HEK293 (cell line): ENCODE measurements around the gene CASP3.
A peak's percentile ranks its signal among the peaks of the same experiment; 100 is the strongest.

Source experiments
- CTCF ChIA-PET: fragments of 350-600 bp; formaldehyde crosslinking; extraction: SDS; loops from one replicate; lab custom pipeline; 2021; ENCODE audit warnings: antibody characterized with exemption; lab: Yijun Ruan, JAX
- POLR2A ChIA-PET: fragments of 300-600 bp; formaldehyde crosslinking; extraction: SDS; loops from one replicate; lab custom pipeline; 2020; ENCODE audit warnings: antibody characterized with exemption, inconsistent platforms; lab: Yijun Ruan, JAX
- H3K27ac ChIP-seq: fragments of 200-500 bp; sonication (Bioruptor generic); 2 replicates; pipeline ENCODE4 v1.5.1; 2014; ENCODE audit warnings: low read depth, low read length, control low read depth, inconsistent platforms; ENCODE audit errors: extremely low read depth
- H3K36me3 ChIP-seq, 2 experiments: fragments of 200-500 bp in 1 of 2; sonication (Bioruptor generic) in 1 of 2; 1 replicate in 1 of 2; 2 replicates in 1 of 2; pipeline ENCODE4 v1.5.1; 2014 to 2017; ENCODE audit warnings: inconsistent platforms in 2 of 2, low read length in 2 of 2; ENCODE audit not compliant: control insufficient read depth in 2 of 2, insufficient read depth in 1 of 2
- H3K4me1 ChIP-seq: fragments of 200-500 bp; sonication (Bioruptor generic); 2 replicates; pipeline ENCODE4 v1.5.1; 2014; ENCODE audit warnings: mild to moderate bottlenecking, low read length, inconsistent platforms; ENCODE audit not compliant: control insufficient read depth, insufficient read depth
- H3K4me3 ChIP-seq: 2 replicates; pipeline ENCODE4 v1.5.1; 2011; ENCODE audit warnings: low read depth, mild to moderate bottlenecking, control low read depth, low read length, moderate library complexity
- H3K9me3 ChIP-seq: fragments of 200-500 bp; sonication (Bioruptor generic); 2 replicates; pipeline ENCODE4 v1.5.1; 2014; ENCODE audit warnings: low read depth, low read length, inconsistent platforms; ENCODE audit not compliant: control insufficient read depth, insufficient read depth
- BCL11B ChIP-seq: fragments of 450-650 bp; formaldehyde crosslinking; IDR thresholded peaks from 2 replicates; pipeline ENCODE4 v1.5.1; 2016; ENCODE audit warnings: low read depth, missing biosample characterization, missing genetic modification characterization
- GLIS1 ChIP-seq: fragments of 450-650 bp; formaldehyde crosslinking; IDR thresholded peaks from 2 replicates; pipeline ENCODE4 v1.5.1; 2016; ENCODE audit warnings: missing biosample characterization, missing genetic modification characterization
- HOXA7 ChIP-seq: sonication (generic); formaldehyde crosslinking; IDR thresholded peaks from 2 replicates; pipeline ENCODE4 v1.8.1; 2022; ENCODE audit warnings: missing genetic modification reagents, borderline replicate concordance
- KLF9 ChIP-seq: fragments of 450-650 bp; formaldehyde crosslinking; IDR thresholded peaks from 2 replicates; pipeline ENCODE4 v1.5.1; 2016; ENCODE audit warnings: missing biosample characterization, missing genetic modification characterization, low read depth
- SCRT2 ChIP-seq: fragments of 450-650 bp; formaldehyde crosslinking; IDR thresholded peaks from 2 replicates; pipeline ENCODE4 v1.5.1; 2016; ENCODE audit warnings: missing biosample characterization, missing genetic modification characterization
- SP3 ChIP-seq: fragments of 450-650 bp; formaldehyde crosslinking; IDR thresholded peaks from 2 replicates; pipeline ENCODE4 v1.5.1; 2016; ENCODE audit warnings: missing biosample characterization, missing genetic modification characterization
- TRIM28 ChIP-seq: IDR thresholded peaks from 2 replicates; pipeline ENCODE4 v1.6.1; 2011; ENCODE audit warnings: low read length, control low read depth, borderline replicate concordance
- ZNF112 ChIP-seq: fragments of 450-650 bp; formaldehyde crosslinking; IDR thresholded peaks from 2 replicates; pipeline ENCODE4 v1.5.0; 2017; ENCODE audit warnings: missing biosample characterization, missing genetic modification characterization
- ZNF184 ChIP-seq: fragments of 450-650 bp; IDR thresholded peaks from 2 replicates; pipeline ENCODE4 v1.5.1; 2018; ENCODE audit warnings: missing biosample characterization, mild to moderate bottlenecking, missing genetic modification characterization
- ZNF202 ChIP-seq: fragments of 450-650 bp; formaldehyde crosslinking; IDR thresholded peaks from 2 replicates; pipeline ENCODE4 v1.5.1; 2016; ENCODE audit warnings: missing biosample characterization, missing genetic modification characterization, borderline replicate concordance
- ZNF214 ChIP-seq: fragments of 450-650 bp; formaldehyde crosslinking; IDR thresholded peaks from 2 replicates; pipeline ENCODE4 v1.5.1; 2017; ENCODE audit warnings: missing biosample characterization, mild to moderate bottlenecking, missing genetic modification characterization, borderline replicate concordance
- ZNF341 ChIP-seq: fragments of 450-650 bp; formaldehyde crosslinking; IDR thresholded peaks from 2 replicates; pipeline ENCODE4; 2016; ENCODE audit warnings: low read depth, missing biosample characterization, missing genetic modification characterization
- ZNF354C ChIP-seq: fragments of 450-650 bp; formaldehyde crosslinking; IDR thresholded peaks from 2 replicates; pipeline ENCODE4 v1.5.1; 2016; ENCODE audit warnings: missing biosample characterization, missing genetic modification characterization, low read depth, borderline replicate concordance
- ZNF514 ChIP-seq: fragments of 450-650 bp; formaldehyde crosslinking; IDR thresholded peaks from 2 replicates; pipeline ENCODE4 v1.5.1; 2016; ENCODE audit warnings: missing biosample characterization, missing genetic modification characterization
- ZNF529 ChIP-seq: fragments of 450-650 bp; formaldehyde crosslinking; IDR thresholded peaks from 2 replicates; pipeline ENCODE4 v1.5.1; 2017; ENCODE audit warnings: missing genetic modification characterization, missing biosample characterization; ENCODE audit not compliant: insufficient replicate concordance
- ZNF549 ChIP-seq: fragments of 450-650 bp; IDR thresholded peaks from 2 replicates; pipeline ENCODE4 v1.5.1; 2018; ENCODE audit warnings: missing biosample characterization, missing genetic modification characterization, mild to moderate bottlenecking, inconsistent platforms, moderate library complexity
- ZNF610 ChIP-seq: fragments of 450-650 bp; formaldehyde crosslinking; IDR thresholded peaks from 2 replicates; pipeline ENCODE4 v1.5.1; 2016; ENCODE audit warnings: missing biosample characterization, missing genetic modification characterization, borderline replicate concordance
- ZNF658 ChIP-seq: fragments of 450-650 bp; formaldehyde crosslinking; IDR thresholded peaks from 2 replicates; pipeline ENCODE4; 2016; ENCODE audit warnings: missing biosample characterization, missing genetic modification characterization
- ZNF776 ChIP-seq: fragments of 450-650 bp; formaldehyde crosslinking; IDR thresholded peaks from 2 replicates; pipeline ENCODE4 v1.5.0; 2017; ENCODE audit warnings: missing biosample characterization, missing genetic modification characterization, borderline replicate concordance
- TF ChIP-seq, protein P1 (sequence below): fragments of 450-650 bp; formaldehyde crosslinking; IDR thresholded peaks from 2 replicates; pipeline ENCODE4 v1.5.1; 2016; ENCODE audit warnings: missing biosample characterization, missing genetic modification characterization
- TF ChIP-seq, protein P2 (sequence below): fragments of 450-650 bp; formaldehyde crosslinking; IDR thresholded peaks from 2 replicates; pipeline ENCODE4; 2016; ENCODE audit warnings: missing biosample characterization, missing genetic modification characterization
- TF ChIP-seq, protein P3 (sequence below): fragments of 450-650 bp; formaldehyde crosslinking; IDR thresholded peaks from 2 replicates; pipeline ENCODE4 v1.5.1; 2016; ENCODE audit warnings: missing biosample characterization, missing genetic modification characterization
- TF ChIP-seq, protein P4 (sequence below): fragments of 450-650 bp; formaldehyde crosslinking; IDR thresholded peaks from 2 replicates; pipeline ENCODE4 v1.5.0; 2017; ENCODE audit warnings: missing biosample characterization, missing genetic modification characterization, borderline replicate concordance
- TF ChIP-seq, protein P5 (sequence below): fragments of 450-650 bp; formaldehyde crosslinking; IDR thresholded peaks from 2 replicates; pipeline ENCODE4 v1.5.1; 2017; ENCODE audit warnings: missing biosample characterization, missing genetic modification characterization

Gene CASP3

DNA sequence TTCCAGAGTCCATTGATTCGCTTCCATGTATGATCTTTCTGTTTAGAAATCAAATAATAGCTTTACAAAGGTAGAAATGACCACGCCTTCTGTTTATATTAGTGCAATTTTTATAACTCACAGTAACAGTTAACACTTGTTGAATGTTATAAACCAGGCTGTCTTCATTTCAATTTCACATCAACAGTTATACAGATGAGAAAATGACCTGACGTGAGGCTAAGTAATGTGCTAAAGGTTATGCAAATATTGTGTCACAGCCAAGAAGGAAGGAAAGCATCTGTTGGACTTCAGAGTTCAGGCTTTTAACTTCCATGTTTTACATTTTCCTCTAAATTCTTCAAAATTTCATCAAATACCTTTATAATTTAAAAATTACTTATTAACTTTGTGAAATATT, 13.9 kb downstream of the CASP3 start:
- Histone ChIP-seq H3K4me3 (no peak overlapping the region), H3K9me3 (no peaks in the 10 kb centered on the region), H3K4me1 (no peaks in the 10 kb centered on the region), H3K27ac (no peak overlapping the region)
- CTCF ChIA-PET, result interaction anchor here (0.6 kb wide), 1 partner anchor 404 kb away, joined by 3 read pairs; no protein-coding TSS in a partner anchor
- TF ChIP-seq HOXA7 (CRISPR knock-in tag) (no peak), SCRT2 (tag by site-specific recombination) (peak; percentile 66; the same call in 1 of the 2 replicates)
- TF ChIP-seq, protein P1, sequence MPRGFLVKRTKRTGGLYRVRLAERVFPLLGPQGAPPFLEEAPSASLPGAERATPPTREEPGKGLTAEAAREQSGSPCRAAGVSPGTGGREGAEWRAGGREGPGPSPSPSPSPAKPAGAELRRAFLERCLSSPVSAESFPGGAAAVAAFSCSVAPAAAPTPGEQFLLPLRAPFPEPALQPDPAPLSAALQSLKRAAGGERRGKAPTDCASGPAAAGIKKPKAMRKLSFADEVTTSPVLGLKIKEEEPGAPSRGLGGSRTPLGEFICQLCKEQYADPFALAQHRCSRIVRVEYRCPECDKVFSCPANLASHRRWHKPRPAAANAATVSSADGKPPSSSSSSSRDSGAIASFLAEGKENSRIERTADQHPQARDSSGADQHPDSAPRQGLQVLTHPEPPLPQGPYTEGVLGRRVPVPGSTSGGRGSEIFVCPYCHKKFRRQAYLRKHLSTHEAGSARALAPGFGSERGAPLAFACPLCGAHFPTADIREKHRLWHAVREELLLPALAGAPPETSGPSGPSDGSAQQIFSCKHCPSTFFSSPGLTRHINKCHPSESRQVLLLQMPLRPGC, result no peak
- TF ChIP-seq, all 188 proteins: peak for 1
- POLR2A ChIA-PET, result interaction anchor here (0.7 kb wide), 1 partner anchor 14 kb away, joined by 4 read pairs; the partner anchor contains the start of gene PRIMPOL
- peaks cover 21 to 79% of the 10 kb centered on the region in 2 experiments; a peak in 2 of 3 replicates for H3K36me3 ChIP-seq

DNA sequence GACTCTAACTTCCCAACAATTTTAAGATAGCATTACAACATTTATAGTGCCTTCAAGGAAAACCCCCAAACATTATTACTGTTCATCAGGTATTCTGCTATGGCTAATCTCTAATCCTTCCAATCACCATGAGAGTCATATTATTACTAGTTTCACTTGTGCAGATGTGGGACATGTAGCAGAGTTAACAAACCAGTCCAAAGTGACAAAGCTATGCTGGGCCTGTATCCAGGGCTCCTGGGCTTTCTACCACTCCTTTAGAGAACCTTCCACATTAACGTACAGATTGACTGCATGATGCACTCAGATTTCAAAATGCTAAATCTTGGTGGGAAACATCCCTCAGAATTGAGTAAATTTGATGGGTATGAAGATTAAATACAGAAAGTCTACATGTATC, 16.4 kb downstream of the CASP3 start:
- Histone ChIP-seq H3K4me1 (no peaks in the 10 kb centered on the region), H3K9me3 (no peaks in the 10 kb centered on the region), H3K4me3 (no peak overlapping the region), H3K27ac (no peak overlapping the region), H3K36me3 (peaks cover 23 to 89% of the 10 kb centered on the region in 2 experiments; a peak in 2 of 3 replicates)
- TF ChIP-seq, protein P2, sequence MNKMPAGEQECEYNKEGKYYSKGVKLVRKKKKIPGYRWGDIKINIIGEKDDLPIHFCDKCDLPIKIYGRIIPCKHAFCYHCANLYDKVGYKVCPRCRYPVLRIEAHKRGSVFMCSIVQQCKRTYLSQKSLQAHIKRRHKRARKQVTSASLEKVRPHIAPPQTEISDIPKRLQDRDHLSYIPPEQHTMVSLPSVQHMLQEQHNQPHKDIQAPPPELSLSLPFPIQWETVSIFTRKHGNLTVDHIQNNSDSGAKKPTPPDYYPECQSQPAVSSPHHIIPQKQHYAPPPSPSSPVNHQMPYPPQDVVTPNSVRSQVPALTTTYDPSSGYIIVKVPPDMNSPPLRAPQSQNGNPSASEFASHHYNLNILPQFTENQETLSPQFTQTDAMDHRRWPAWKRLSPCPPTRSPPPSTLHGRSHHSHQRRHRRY (tag by site-specific recombination), result no peak
- TF ChIP-seq TRIM28 (no peak), KLF9 (tag by site-specific recombination) (no peak), ZNF529 (tag by site-specific recombination) (no peak), ZNF776 (tag by site-specific recombination) (no peak), ZNF184 (no peak), GLIS1 (tag by site-specific recombination) (no peak), ZNF610 (tag by site-specific recombination) (no peak)
- TF ChIP-seq, protein P3, sequence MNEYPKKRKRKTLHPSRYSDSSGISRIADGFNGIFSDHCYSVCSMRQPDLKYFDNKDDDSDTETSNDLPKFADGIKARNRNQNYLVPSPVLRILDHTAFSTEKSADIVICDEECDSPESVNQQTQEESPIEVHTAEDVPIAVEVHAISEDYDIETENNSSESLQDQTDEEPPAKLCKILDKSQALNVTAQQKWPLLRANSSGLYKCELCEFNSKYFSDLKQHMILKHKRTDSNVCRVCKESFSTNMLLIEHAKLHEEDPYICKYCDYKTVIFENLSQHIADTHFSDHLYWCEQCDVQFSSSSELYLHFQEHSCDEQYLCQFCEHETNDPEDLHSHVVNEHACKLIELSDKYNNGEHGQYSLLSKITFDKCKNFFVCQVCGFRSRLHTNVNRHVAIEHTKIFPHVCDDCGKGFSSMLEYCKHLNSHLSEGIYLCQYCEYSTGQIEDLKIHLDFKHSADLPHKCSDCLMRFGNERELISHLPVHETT (tag by site-specific recombination), result no peak
- TF ChIP-seq, protein P4, sequence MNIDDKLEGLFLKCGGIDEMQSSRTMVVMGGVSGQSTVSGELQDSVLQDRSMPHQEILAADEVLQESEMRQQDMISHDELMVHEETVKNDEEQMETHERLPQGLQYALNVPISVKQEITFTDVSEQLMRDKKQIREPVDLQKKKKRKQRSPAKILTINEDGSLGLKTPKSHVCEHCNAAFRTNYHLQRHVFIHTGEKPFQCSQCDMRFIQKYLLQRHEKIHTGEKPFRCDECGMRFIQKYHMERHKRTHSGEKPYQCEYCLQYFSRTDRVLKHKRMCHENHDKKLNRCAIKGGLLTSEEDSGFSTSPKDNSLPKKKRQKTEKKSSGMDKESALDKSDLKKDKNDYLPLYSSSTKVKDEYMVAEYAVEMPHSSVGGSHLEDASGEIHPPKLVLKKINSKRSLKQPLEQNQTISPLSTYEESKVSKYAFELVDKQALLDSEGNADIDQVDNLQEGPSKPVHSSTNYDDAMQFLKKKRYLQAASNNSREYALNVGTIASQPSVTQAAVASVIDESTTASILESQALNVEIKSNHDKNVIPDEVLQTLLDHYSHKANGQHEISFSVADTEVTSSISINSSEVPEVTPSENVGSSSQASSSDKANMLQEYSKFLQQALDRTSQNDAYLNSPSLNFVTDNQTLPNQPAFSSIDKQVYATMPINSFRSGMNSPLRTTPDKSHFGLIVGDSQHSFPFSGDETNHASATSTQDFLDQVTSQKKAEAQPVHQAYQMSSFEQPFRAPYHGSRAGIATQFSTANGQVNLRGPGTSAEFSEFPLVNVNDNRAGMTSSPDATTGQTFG (tag by site-specific recombination), result no peak
- POLR2A ChIA-PET, result no interaction called here
- CTCF ChIA-PET, result no interaction called here

DNA sequence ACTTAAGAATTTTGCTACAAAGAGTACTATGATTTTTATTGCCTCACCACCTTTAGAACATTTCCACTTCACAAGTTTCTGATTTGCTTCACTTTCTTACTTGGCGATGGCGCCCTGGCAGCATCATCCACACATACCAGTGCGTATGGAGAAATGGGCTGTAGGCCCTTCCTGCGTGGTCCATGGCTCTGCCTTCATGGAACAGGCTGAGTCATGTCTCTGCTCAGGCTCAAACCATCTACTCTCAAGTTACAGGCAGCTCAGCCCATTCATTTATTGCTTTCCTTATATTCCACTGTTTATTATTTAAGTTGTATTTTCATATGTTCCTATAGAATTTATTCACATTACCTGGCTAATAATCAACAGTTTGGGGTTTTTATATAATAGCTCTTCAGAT, 21.1 kb downstream of the CASP3 start:
- no peaks in the 10 kb centered on the region for H3K4me1 ChIP-seq
- no peak overlapping the region for H3K4me3 ChIP-seq
- POLR2A ChIA-PET, result no interaction called here
- no peak overlapping the region for H3K27ac ChIP-seq
- no peaks in the 10 kb centered on the region for H3K9me3 ChIP-seq
- CTCF ChIA-PET, result no interaction called here
- H3K36me3 ChIP-seq, result peaks cover 8 to 51% of the 10 kb centered on the region in 2 experiments
- TF ChIP-seq, protein P5, sequence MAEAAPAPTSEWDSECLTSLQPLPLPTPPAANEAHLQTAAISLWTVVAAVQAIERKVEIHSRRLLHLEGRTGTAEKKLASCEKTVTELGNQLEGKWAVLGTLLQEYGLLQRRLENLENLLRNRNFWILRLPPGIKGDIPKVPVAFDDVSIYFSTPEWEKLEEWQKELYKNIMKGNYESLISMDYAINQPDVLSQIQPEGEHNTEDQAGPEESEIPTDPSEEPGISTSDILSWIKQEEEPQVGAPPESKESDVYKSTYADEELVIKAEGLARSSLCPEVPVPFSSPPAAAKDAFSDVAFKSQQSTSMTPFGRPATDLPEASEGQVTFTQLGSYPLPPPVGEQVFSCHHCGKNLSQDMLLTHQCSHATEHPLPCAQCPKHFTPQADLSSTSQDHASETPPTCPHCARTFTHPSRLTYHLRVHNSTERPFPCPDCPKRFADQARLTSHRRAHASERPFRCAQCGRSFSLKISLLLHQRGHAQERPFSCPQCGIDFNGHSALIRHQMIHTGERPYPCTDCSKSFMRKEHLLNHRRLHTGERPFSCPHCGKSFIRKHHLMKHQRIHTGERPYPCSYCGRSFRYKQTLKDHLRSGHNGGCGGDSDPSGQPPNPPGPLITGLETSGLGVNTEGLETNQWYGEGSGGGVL (tag by site-specific recombination), result no peak
- TF ChIP-seq ZNF514 (tag by site-specific recombination) (no peak), ZNF354C (no peak), ZNF112 (tag by site-specific recombination) (no peak), BCL11B (tag by site-specific recombination) (no peak), ZNF658 (tag by site-specific recombination) (no peak), ZNF549 (no peak), ZNF214 (tag by site-specific recombination) (no peak), ZNF202 (tag by site-specific recombination) (no peak), SP3 (tag by site-specific recombination) (no peak), ZNF341 (tag by site-specific recombination) (no peak)
